HL-60 (cell line): ENCODE data around the gene DNAAF3.
A peak's percentile ranks its signal among the peaks of the same experiment; 100 is the strongest.
"Not testable (repeated sequence)": the region's sequence is repeated elsewhere in the genome, so short reads cannot be mapped to it uniquely, and the experiment has no call there.

Source experiments
- DNase-seq, 2 experiments: peaks; one replicate each; pipeline ENCODE4 v3.0.0-alpha.2; 2010 to 2020; ENCODE audit warnings: low read depth in 1 of 2, low spot score in 1 of 2
- H3K27ac ChIP-seq: fragments of 250-450 bp; sonication (Bioruptor Pico); replicated peaks from 2 replicates; pipeline ENCODE4 v1.5.1; 2020; ENCODE audit warnings: mild to moderate bottlenecking, moderate library complexity
- H3K27me3 ChIP-seq: fragments of 250-450 bp; sonication (Bioruptor Pico); 2 replicates; pipeline ENCODE4 v1.5.1; 2021; ENCODE audit warnings: mild to moderate bottlenecking, moderate library complexity; ENCODE audit not compliant: insufficient read depth, poor library complexity, severe bottlenecking
- H3K4me3 ChIP-seq: replicated peaks from 2 replicates; pipeline ENCODE4 v1.5.1; 2011; ENCODE audit warnings: mild to moderate bottlenecking, control low read depth, low read length; ENCODE audit not compliant: insufficient read depth
- CTCF ChIP-seq: IDR thresholded peaks from one replicate; pipeline ENCODE4 v1.5.1; 2011; ENCODE audit warnings: low read length, control low read depth, inconsistent platforms; ENCODE audit not compliant: insufficient read depth
- GABPA ChIP-seq: IDR thresholded peaks from 2 replicates; pipeline ENCODE4 v1.6.1; 2012; ENCODE audit warnings: low read depth
- POLR2AphosphoS5 ChIP-seq: IDR thresholded peaks from 2 replicates; pipeline ENCODE4 v1.6.1; 2012; ENCODE audit warnings: low read depth
- SPI1 ChIP-seq: IDR thresholded peaks from 2 replicates; pipeline ENCODE4 v1.6.1; 2012; ENCODE audit warnings: low read depth, mild to moderate bottlenecking, borderline replicate concordance
- TF ChIP-seq, protein P1 (sequence below): IDR thresholded peaks from 2 replicates; pipeline ENCODE4 v1.6.1; 2012; ENCODE audit warnings: low read depth; ENCODE audit not compliant: insufficient replicate concordance

DNAAF3 gene

GRCh38 chr19:55209693-55210472 is 43.5 kb upstream of the DNAAF3 start:
- H3K4me3 ChIP-seq: no peak overlapping the region

DNA sequence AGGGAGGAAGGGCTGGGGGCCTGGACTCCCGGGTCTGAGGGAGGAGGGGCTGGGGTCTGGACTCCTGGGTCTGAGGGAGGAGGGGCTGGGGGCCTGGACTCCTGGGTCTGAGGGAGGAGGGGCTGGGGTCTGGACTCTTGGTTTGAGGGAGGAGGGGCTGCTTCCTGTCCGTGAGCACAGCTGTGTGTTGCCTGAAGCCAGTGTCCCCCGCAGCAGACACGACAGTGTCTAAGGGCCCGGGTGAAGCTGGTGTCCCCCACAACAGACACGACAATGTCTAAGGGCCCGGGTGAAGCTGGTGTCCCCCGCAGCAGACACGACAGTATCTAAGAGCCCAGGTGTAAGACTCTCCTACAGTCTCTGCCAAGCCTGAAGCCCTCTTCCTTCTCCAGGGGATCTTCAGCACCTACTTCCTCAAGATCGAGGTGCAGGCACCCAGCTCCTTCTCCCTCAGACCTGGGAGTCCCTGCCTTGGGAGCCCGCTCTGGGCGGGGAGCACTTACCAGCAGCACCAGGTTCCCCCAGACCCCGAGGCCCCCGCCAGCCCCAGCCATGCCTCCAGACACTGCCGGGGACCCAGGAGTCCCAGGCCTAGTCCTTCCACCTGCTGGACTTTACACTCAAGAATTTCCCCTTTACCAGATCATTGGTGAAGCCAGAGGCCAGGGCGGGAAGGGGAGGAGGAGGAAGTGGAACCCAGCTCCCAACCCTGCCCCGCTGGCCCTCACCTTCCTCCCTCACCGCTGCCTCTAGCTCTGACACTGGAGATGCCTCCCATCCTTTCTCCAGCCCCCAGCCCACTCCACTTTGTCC is 42.7 kb upstream of the DNAAF3 start, which contains the start of gene PTPRH:
TSS of gene PTPRH (minus strand) at position 622 of the 813 bp plus-strand sequence. CDS start at position 554, 68 bp downstream.
- peak in 1 of 2 experiments; percentile 41 for DNase-seq
- Histone ChIP-seq H3K27ac (no peak within 1 kb of the TSS), H3K27me3 (no peaks in the 10 kb centered on the region), H3K4me3 (no peak within 1 kb of the TSS)
- TF ChIP-seq POLR2AphosphoS5: no peak
- peak; percentile 39; the same call in 1 of the 2 replicates for TF ChIP-seq SPI1

More at GRCh38 chr19:55209693-55210472, 43.5 kb upstream of the DNAAF3 start:
- no peak overlapping the region for H3K27ac ChIP-seq
- no peaks in the 10 kb centered on the region for H3K27me3 ChIP-seq
- TF ChIP-seq SPI1 (no peak), POLR2AphosphoS5 (no peak), CTCF (no peak), GABPA (no peak)
- TF ChIP-seq, protein P1, sequence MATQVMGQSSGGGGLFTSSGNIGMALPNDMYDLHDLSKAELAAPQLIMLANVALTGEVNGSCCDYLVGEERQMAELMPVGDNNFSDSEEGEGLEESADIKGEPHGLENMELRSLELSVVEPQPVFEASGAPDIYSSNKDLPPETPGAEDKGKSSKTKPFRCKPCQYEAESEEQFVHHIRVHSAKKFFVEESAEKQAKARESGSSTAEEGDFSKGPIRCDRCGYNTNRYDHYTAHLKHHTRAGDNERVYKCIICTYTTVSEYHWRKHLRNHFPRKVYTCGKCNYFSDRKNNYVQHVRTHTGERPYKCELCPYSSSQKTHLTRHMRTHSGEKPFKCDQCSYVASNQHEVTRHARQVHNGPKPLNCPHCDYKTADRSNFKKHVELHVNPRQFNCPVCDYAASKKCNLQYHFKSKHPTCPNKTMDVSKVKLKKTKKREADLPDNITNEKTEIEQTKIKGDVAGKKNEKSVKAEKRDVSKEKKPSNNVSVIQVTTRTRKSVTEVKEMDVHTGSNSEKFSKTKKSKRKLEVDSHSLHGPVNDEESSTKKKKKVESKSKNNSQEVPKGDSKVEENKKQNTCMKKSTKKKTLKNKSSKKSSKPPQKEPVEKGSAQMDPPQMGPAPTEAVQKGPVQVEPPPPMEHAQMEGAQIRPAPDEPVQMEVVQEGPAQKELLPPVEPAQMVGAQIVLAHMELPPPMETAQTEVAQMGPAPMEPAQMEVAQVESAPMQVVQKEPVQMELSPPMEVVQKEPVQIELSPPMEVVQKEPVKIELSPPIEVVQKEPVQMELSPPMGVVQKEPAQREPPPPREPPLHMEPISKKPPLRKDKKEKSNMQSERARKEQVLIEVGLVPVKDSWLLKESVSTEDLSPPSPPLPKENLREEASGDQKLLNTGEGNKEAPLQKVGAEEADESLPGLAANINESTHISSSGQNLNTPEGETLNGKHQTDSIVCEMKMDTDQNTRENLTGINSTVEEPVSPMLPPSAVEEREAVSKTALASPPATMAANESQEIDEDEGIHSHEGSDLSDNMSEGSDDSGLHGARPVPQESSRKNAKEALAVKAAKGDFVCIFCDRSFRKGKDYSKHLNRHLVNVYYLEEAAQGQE: no peak
- no peak for DNase-seq

DNA sequence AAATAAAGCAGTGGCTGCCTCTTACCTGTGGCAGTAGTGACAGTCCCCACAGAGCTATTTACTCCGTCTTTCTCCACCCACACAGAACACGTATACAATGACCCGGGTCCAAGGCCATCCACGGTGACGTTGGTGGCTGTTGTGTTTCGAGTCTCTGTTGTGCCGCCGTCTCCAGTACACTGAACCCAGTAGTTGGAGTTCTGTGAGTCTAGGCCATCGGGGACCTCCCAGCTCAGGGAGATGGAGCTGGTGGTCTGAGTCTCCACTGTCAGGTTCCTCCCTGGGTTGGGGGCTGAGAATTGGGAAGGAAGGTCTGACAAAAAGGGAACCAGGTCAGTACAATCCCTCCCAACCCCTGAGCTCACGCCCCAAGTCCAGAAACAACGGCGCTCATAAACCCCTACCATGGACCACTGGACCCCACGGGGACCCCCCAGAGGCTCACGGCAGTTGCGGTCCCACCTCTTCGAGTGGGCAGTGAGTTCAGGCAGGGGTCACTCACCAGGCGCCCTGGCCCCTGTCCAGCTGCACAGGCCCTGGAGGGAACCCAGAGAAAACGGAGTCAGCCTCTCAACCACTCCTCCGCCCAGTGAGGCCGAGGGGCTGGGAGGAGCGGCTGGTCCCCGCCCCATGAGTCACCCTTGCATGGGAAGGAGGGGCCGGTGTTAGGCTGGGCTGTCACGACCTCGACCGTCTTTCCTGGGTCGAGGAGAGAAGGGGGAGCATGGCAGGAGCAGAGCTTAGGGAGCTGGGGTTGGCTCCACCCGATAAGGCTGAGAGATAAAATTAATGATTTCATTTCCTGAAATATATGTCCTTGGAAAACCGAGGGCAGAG is 40.5 kb upstream of the DNAAF3 start:
- Histone ChIP-seq H3K27ac (no peak overlapping the region), H3K4me3 (no peak overlapping the region), H3K27me3 (no peaks in the 10 kb centered on the region)
- DNase-seq: peak in 1 of 2 experiments; percentile 50
- TF ChIP-seq CTCF: no peak
- no peak for TF ChIP-seq SPI1
- TF ChIP-seq POLR2AphosphoS5: no peak
- TF ChIP-seq GABPA: no peak
- TF ChIP-seq, protein P1: no peak

DNA sequence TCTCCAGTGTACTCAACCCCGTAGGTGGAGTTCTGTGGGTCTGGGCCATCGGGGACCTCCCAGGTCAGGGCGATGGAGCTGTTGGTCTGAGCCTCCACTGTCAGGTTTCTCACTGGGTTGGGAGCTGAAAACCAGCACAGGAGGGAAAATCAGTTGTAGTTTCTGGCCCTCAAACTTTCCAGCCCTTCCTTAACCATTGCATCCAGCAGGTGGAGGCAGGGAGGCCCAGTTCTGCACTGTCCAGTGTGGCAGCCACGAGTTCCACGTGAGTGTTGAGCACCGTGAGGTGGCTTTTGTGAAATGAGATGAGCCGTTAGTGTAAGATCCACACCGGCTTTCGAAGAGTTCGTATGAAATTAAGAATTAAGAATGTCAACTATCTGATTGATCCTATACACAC is 35.8 kb upstream of the DNAAF3 start:
- DNase-seq, H3K27me3 ChIP-seq, H3K4me3 ChIP-seq, H3K27ac ChIP-seq: not testable (repeated sequence)
